Fibroblast of mammary gland (primary cell): ENCODE data around the gene BCL3.

ENCODE experiments used
- DNase-seq: peaks from one replicate; pipeline ENCODE4 v3.0.0-alpha.2; 2010; ENCODE audit warnings: low read depth
- H3K4me3 ChIP-seq: 2 replicates; pipeline ENCODE4 v1.5.1; 2011; ENCODE audit warnings: low read depth, mild to moderate bottlenecking, low read length, moderate library complexity; ENCODE audit not compliant: control insufficient read depth
- TF ChIP-seq, protein P1 (sequence below): conservative IDR thresholded peaks from 2 replicates; pipeline ENCODE4 v1.5.1; 2011; ENCODE audit warnings: low read depth, low read length, inconsistent platforms; ENCODE audit not compliant: control insufficient read depth, insufficient read depth

The BCL3 gene

DNA sequence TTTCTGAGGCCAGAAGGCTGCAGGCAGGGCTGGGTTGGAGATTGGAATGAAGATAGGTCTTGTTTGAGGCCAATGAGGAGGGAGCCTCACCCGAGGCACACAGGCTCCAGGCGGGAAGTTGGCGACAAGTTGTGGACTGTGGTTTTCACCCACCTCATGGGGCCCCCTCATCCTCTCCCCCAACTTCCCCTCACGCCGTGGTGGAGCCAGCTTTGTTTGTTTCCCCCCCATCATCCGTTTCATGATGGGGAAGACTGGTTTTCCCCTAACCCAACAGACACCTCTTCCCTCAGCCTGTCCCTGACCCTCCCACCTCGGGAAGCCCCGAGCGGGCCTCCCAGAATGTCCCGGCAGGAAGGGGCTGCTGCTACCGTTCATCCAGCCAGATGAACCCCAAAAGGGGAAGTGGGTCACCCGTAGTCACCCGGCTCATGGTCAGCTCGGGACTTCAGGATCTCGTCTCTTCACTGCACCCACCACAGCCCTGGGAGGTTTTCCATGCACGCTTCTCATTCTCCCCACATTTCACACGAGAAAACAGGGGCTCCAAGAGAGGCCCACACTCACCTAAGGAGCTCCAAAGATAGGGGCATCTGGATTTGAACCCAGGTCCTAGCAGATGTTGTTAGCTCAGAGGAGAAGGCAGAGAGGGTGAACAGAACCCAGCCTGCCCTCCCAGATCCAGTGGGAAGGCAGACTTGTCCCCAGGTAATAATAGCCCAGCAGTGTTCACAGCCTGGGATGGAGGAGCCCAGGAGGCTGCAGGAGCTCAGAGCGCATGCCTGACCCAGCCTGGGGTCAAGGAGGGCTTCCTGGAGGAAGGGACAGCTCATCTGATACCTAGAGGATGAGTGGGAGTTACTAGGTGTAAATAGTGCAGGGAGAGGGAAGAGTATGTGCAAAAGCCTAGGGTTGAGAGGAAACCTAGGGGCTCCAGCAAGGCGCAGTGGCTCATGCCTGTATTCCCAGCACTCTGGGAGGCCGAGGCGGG lies 26.1 kb upstream of the BCL3 start:
- TF ChIP-seq, protein P1, sequence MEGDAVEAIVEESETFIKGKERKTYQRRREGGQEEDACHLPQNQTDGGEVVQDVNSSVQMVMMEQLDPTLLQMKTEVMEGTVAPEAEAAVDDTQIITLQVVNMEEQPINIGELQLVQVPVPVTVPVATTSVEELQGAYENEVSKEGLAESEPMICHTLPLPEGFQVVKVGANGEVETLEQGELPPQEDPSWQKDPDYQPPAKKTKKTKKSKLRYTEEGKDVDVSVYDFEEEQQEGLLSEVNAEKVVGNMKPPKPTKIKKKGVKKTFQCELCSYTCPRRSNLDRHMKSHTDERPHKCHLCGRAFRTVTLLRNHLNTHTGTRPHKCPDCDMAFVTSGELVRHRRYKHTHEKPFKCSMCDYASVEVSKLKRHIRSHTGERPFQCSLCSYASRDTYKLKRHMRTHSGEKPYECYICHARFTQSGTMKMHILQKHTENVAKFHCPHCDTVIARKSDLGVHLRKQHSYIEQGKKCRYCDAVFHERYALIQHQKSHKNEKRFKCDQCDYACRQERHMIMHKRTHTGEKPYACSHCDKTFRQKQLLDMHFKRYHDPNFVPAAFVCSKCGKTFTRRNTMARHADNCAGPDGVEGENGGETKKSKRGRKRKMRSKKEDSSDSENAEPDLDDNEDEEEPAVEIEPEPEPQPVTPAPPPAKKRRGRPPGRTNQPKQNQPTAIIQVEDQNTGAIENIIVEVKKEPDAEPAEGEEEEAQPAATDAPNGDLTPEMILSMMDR = no peak
- no peak for DNase-seq
- H3K4me3 ChIP-seq = no peak overlapping the region

DNA sequence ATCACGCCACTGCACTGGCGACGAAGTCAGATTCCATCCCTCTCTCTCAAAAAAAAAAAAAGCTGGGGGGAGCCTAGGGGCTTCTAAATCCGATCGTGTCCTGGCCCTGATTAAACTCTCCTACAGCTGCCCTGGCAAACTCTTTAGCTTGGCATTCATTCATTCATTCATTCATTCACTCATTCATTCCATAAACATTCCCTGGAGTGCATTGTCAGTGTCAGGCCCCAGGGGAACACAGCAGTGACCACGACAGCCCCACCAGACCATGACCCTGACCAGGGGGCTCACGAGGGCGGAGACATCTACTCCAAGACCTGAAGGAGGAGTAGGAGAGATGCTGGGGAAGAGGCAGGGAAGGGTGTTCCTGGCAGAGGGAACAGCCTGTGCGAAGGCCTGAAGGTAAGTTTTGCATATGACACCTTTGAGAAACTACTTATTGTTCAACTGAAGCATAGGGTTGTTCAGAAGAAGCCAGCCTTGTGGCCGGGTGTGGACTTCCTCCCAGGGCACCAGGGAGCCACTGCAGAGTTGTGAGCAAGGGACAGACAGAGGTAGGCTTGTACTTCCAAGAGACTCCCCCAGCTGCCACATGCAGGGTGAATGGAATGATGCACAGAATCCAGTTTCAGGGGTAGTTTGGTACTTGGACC lies 25.1 kb upstream of the BCL3 start:
- TF ChIP-seq, protein P1 = no peak
- no peak for DNase-seq

DNA sequence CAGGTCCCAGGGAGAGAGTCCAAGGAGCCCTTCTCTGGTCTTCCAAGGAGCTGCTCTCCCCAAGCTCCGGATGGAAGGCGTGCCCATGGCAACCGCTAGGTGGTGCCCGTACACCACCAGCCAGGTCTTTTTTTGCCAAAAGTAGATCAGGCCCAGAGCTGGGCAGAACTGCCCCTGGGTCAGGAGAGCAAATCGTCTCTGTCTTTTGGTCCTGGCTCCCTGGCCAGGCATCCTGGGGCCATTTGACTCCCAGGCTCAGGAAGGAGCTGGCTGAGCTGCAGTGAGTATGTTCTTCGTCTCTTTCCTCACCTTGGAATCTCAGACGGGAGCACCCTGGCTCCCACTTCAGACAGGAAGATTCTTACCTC lies 24.6 kb upstream of the BCL3 start:
- TF ChIP-seq, protein P1 = peak; percentile 99

More for the DNA sequence above, 25.1 kb upstream of the BCL3 start:
- no peak overlapping the region for H3K4me3 ChIP-seq

DNA sequence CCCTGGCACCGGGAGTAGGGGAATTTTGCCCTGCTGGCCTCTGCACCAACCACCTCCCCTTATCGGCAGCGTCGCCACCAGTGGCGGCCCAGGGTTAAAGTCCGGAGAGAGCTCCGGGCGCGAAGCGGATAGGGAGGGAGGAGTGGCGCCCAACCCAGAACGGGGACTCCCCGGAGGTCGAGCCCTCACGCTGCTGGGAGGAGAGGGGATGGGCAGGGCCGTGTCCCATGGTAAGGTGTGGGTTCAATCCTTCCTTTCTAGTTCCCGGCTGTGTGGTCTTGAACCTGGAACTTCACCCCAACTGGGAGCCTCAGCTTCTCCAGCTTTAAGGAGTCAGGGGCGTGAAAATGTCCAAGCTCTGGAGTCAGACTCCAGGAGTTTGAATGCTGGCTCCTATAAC lies 23.3 kb upstream of the BCL3 start:
- TF ChIP-seq, protein P1 = no peak
- H3K4me3 ChIP-seq = no peak overlapping the region
- DNase-seq = no peak

More for the DNA sequence above, 24.6 kb upstream of the BCL3 start:
- H3K4me3 ChIP-seq = no peak overlapping the region
- DNase-seq = peak; percentile 81

DNA sequence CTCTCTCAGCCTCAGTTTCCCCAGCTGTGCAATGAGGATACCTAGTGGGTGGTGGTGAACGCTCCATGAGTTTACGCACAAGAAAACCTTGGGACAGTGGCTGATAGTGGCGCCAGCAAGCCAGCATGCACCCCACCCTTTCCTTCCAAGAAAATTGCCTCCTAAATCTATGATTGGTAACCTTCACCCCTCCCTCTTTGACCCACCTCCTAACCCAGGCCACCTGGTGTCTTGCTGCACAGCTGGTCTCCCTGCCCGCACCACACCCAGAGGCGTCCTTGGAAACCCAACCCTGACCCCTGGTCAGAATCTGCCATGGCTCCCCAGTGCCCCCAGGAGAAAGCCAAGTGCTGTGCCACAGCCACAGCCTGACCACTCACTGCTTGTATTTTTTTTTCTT lies 22.8 kb upstream of the BCL3 start:
- H3K4me3 ChIP-seq = no peak overlapping the region
- TF ChIP-seq, protein P1 = no peak
- DNase-seq = no peak

DNA sequence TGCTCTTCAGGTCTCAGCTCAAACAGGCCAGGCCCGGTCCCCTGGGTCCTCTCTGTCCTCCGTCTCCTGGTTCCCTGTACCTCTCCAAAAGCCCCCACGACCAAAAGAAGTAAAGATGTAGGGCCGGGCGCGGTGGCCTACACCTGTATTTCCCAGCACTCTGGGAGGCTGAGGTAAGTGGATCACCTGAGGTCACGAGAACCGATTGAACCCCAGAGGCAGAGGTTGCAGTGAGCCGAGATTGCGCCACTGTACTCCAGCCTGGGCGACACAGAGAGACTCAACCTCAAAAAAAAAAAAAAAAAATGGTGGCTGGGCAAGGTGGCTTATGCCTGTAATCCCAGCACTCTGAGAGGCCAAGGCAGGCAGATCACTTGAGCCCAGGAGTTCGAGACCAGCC lies 22.0 kb upstream of the BCL3 start:
- TF ChIP-seq, protein P1 = no peak
- DNase-seq = no peak
- no peak overlapping the region for H3K4me3 ChIP-seq
